GM10266 (cell line): ENCODE data around the gene C5.

Experiments used
- DNase-seq: peaks from one replicate; pipeline ENCODE4 v3.0.0; 2012; ENCODE audit errors: extremely low spot score
- CTCF ChIP-seq: IDR thresholded peaks from 2 replicates; pipeline ENCODE4 v1.5.1; 2012; ENCODE audit warnings: mild to moderate bottlenecking, low read depth; ENCODE audit not compliant: control insufficient read depth, insufficient read depth; ENCODE audit errors: missing control alignments

Gene C5

GRCh38 chr9:120925535-120926396 lies 124.3 kb downstream of the C5 start:
- peak; percentile 76 for DNase-seq

GRCh38 chr9:120924698-120925534 lies 125.2 kb downstream of the C5 start:
- TF ChIP-seq CTCF, result no peak
- DNase-seq, result no peak

More at GRCh38 chr9:120925535-120926396, 124.3 kb downstream of the C5 start:
- TF ChIP-seq CTCF, result no peak

- DNase-seq, result no peak
- no peak for TF ChIP-seq CTCF
These were observed 126.3 kb downstream of the C5 start for GRCh38 chr9:120923620-120924328.

DNA sequence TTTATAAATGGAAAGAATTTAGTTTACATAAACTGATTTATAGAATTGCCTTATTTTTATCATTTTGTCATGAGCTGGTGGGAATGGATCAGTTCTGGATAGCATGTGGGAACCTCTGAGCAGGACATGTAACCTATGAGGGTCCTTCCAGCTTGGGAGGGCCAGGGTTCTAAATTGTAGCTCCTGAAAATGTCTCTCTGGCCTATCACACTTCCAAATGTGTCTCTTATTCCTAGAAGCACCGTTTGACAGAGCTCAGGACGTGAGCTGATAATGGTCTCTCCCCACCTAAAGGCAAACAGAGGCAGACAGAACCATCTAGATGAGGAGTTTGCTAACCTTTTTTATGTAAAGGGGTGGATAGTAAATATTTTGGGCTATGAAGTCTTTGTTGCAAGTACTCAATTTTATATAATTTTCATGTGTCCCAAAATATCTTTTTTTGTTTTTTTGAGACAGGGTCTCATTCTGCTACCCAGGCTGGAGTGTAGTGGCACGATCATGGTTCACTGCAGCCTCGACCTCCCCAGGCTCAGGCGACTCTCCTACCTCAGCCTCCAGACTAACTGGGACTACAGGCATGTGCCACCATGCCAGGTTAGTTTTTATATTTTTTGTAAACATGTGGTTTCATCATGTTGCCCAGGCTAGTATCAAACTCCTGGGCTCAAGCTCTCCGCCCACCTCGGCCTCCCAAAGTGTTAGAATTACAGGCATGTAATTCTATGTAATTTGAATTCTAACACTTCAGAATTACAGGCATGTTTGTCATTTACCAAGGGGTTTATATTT lies 127.5 kb downstream of the C5 start:
- DNase-seq, result no peak
- no peak for TF ChIP-seq CTCF

DNA sequence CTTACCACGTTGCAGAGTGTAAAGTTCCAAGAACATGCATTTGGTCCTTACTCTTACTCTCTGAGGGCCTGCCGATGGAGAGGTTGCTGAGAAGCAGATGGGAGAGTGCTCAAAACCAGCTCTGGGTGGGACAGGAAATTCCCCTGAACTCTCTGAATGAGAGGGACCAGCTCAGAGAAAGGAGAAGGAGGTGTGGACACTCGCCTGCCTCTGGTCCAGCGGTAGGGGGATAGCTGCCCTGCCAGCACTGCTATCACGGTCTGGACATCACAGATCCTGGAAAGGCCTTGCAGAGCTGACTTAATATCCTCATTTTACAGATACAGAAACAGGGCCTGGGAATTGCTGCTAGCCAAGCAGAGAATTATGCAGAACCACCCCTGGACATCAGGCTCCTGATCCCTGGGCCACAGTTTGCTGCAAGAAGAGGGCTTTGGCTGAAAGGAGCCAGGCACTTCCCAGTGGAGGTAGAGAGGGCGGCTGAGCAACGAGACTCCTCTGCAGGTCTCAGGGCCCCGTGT lies 128.4 kb downstream of the C5 start:
- TF ChIP-seq CTCF, result no peak
- no peak for DNase-seq

- DNase-seq, result no peak
- TF ChIP-seq CTCF, result no peak
These were observed 129.3 kb downstream of the C5 start for GRCh38 chr9:120920806-120921178.
